GM18502 (cell line): ENCODE results near the gene MTHFS.

Experiments
- ATAC-seq: cut with Tn5 transposase; IDR thresholded peaks from one replicate; pipeline ENCODE4 v1.9.1; 2021; ENCODE audit warnings: mild to moderate bottlenecking; ENCODE audit not compliant: unreplicated experiment, poor library complexity

MTHFS gene

DNA sequence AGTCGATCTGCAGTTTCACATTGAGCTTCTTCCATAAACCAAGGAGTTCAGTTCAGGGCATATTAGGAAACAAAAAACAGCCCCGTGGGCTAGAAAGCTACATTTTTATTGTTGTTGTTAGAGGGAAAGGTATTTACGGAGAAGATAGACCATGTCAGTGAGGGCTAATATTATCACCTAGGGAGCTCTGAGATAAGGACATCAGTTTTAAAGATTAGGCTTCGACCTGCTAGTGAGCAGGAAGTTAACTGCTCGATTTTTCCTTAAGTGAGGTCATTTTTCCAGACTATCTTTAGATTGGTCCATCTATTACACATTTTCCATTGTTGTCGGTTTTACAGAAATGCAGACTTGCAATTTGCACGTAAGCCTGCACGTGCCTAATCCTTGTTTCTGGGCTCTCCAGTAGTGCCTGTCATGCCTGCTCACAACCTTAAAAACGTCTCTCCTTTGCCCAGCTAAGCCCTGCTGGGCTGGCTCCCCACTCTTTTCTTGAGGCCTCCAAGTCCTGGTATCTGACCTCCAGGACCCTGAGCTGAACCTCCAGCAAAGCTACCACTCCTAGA lies 72.6 kb downstream of the MTHFS start:
- ATAC-seq, result no peak

DNA sequence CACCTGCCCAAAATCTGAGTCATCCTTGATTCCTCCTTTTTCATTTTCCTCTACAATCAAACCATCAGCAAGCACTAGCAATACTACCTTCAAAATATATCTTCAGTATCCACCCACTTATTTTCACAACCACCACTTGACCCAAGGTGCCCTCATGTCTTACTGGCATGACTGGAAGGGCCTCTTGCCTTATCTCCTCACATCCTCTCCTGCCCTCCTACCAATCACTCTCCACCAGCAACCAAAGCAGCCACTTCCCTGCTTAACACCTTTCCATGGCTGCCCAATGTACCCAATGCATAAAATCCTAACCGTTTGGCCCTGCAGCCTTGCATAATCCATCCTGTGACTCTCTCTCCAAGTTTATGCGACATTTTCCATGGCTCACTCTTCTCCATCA lies 76.0 kb downstream of the MTHFS start:
- ATAC-seq, result no peak

DNA sequence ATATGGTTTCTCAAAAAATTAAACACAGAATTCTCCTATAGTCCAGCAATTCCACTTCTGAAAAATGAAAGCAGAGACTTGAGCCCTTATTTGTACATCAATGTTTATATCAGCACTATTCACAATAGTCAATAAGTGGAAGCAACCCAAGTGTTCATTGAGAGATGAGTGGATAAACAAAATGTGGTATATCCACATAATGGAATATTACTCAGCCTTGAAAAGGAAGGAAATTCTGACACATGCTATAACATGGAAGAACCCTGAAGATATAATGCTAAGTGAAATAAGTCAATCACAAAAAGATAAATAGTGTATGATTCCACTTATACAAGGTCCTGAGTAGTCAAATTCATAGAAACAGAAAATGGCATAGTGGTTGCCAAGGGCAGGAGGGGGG lies 76.6 kb downstream of the MTHFS start:
- ATAC-seq, result no peak

DNA sequence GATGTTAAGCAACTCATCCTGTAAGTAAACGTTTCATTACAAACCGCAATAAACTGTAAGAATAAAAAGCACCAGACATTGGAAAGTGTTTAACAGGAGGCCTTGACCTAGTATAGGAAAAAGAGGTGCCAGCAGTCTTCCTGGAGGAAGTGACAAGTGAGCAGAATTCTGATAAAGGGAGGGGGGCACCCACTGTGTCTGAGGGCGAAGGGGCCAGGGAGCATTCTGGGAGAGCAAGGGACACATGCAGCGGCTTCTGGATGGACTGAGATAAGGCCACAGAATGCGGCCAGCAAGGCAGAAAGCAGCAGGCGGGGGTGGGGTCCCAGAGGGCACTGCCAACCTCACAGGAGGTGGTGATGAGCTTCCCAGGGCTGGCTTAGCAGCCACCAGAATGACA lies 80.2 kb downstream of the MTHFS start:
- no peak for ATAC-seq

DNA sequence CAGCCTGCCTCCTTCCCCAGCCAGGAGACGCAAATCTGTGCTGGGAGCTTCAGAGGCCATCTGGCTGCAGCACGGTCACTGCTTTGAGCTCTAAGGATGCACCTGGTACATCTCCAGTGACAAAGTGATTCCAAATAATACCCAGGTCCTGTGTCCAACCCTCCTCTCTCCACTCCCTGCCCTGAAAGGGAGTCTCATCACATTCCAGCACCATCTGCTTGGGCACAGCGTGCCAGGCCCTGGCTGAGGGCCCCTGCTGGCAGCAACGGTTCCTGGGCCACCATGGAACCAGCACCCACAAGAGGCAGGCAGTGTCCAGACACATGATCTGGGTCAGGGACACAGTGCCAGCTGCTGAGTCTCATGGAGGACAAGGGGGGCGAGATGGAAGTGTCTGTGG lies 81.3 kb downstream of the MTHFS start:
- no peak for ATAC-seq

DNA sequence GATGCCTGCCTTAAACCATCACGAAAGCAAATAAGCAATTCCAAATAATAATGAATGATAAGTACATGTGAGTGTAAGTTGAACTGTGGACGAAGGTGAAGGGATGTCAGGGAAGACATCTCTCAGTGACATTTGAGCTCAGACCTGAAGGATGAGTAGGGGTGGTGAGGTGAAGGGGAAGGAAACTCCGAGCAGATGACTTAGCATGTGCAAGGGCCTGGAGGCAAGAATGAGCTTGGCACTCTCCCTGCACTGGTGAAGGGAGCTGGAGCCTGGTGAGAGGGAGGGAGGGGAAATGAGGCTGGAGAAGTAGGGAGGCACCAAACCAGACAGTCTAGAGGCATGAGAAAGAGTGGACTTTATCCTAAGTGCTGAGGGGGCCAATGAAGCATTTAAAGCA lies 84.3 kb downstream of the MTHFS start:
- no peak for ATAC-seq

DNA sequence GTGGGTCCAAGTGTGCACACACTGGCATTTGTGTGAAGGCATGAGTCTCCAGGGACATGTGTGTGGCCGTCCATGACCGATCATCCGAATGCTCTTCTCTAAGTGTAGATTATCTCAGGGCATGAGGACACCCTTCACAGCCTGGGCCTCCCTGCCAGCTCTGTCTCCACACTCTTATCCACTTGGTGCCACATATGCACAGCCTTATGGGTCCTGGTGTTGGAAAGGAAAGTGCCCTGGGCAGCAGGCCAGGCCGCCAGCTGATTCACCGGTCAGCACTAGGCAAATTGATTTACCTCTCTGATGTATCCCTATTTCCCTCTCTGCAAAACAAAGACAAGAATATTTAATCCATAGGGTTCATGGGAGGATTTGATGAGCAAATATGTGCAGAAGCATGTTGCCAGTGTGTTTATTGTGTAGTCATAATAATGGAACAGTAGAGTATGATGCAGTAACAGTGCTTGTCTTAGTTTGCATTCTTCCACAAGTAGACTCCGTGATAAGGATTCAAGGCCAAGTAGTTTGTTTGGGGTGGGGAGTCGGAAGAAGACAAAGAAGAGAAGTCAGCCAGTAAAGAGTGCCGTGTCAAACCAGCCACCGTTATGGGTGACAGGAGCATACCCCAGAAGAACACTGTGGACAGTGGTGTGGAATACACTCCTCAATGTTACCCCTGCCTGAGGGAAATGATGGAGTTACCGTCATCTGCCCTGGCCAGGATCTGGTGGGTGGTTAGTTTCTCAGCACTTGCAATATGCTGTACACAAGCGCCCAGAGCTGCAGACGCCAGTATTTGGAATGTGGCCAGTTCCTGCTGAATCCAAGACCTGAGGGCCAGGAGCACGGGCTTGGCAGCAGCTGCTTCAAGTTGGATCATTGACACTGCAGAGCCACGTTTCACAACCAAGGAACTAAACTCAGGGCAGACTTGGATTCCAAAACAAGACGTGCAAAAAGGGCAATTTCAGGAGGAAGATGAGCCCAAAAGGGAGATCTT lies 85.1 kb downstream of the MTHFS start:
- no peak for ATAC-seq

DNA sequence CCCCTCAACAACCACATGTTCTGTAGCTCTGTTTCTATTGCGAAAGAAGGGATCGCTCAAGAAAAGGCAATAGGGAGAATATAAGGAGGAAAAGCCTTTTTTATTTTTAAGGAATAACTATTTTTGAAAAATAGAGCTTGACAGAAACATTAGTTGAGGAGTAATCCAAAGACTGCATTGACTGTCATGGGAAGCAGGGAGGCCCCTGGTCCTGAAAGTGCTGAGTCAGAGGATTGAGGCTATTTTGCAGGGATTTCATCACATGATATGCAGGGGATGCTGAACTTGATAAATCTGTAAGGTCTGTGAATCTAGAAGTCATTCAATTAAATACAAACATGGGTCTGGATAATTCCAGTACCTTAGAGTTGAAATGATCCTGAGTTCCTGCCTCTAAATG lies 92.0 kb downstream of the MTHFS start:
- ATAC-seq, result no peak

DNA sequence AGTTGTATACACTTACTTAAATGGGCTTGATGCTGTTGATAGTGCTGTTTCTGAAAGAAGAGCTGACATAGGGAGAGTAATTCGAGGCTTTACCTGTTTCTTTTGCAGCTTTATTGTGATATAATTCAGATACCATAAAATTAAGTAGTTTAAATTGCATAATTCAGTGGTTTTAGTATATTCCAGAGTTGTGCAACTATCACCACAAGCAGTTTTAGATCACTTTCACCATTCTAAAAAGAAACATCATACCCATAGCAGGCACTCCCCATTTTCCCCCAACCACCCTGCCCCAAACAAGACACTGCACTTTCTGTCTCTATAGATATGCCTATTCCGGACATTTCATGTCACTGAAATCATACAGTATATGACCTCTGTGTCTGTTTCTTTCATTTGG lies 98.5 kb downstream of the MTHFS start:
- ATAC-seq, result no peak
